ENCODE measurements around the gene AKAP8.

DNA sequence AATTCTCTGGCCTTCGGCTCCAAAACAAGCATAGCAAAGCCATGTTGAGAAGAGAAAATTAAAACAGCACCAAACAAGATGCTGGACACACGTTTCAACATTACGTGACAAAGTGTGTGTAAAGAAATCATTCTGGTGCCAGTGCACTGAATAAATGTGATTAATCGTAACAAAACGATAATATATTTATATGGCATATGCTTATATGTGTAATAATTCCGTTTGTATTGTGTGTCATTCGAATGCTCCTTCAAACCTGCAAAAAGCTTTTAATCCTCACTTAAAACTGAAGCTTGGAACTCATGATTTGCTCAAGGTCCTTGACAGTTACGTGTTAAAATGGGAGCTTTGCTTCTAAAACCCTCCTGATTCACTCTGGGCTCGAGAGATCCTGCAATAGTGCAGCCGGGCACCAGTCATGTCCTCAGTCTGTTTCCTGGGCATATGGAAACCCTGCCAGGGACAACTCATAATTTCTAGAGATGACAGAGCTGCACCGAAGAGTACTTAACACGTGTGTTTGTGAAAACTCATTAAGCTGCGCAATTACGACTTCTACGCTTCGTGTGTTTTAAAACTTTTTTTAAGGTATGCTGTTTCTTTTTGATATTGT lies 39.9 kb upstream of the AKAP8 start:
- TF ChIP-seq, protein P1, sequence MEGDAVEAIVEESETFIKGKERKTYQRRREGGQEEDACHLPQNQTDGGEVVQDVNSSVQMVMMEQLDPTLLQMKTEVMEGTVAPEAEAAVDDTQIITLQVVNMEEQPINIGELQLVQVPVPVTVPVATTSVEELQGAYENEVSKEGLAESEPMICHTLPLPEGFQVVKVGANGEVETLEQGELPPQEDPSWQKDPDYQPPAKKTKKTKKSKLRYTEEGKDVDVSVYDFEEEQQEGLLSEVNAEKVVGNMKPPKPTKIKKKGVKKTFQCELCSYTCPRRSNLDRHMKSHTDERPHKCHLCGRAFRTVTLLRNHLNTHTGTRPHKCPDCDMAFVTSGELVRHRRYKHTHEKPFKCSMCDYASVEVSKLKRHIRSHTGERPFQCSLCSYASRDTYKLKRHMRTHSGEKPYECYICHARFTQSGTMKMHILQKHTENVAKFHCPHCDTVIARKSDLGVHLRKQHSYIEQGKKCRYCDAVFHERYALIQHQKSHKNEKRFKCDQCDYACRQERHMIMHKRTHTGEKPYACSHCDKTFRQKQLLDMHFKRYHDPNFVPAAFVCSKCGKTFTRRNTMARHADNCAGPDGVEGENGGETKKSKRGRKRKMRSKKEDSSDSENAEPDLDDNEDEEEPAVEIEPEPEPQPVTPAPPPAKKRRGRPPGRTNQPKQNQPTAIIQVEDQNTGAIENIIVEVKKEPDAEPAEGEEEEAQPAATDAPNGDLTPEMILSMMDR (IDR thresholded peaks at IDR 0.05; ENCODE audit: low read depth, low read length, missing input control) = no peak
- TF ChIP-seq JUND (IDR thresholded peaks at IDR 0.05) = no peak
- no peak for TF ChIP-seq TAF1 (conservative IDR thresholded peaks at IDR 0.05)
- no peak for TF ChIP-seq HNF4A (conservative IDR thresholded peaks at IDR 0.05)
- TF ChIP-seq, protein P2, sequence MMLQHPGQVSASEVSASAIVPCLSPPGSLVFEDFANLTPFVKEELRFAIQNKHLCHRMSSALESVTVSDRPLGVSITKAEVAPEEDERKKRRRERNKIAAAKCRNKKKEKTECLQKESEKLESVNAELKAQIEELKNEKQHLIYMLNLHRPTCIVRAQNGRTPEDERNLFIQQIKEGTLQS (IDR thresholded peaks at IDR 0.05) = no peak
- no peak for TF ChIP-seq EGR1 (IDR thresholded peaks at IDR 0.05; ENCODE audit: low read depth in 2 of 2)

Measured in liver (tissue), 3 donors.